SK-N-SH (cell line): ENCODE measurements around the gene PTPRD.

Source experiments
- TF ChIP-seq, protein P1 (sequence below): IDR thresholded peaks from 2 replicates; pipeline ENCODE4 v1.4.0; 2012; ENCODE audit warnings: low read depth
- TF ChIP-seq, protein P2 (sequence below): fragments of 150-350 bp; IDR thresholded peaks from 2 replicates; pipeline ENCODE4 v1.6.1; 2017; ENCODE audit warnings: antibody characterized with exemption, low read length, low read depth, borderline replicate concordance

DNA sequence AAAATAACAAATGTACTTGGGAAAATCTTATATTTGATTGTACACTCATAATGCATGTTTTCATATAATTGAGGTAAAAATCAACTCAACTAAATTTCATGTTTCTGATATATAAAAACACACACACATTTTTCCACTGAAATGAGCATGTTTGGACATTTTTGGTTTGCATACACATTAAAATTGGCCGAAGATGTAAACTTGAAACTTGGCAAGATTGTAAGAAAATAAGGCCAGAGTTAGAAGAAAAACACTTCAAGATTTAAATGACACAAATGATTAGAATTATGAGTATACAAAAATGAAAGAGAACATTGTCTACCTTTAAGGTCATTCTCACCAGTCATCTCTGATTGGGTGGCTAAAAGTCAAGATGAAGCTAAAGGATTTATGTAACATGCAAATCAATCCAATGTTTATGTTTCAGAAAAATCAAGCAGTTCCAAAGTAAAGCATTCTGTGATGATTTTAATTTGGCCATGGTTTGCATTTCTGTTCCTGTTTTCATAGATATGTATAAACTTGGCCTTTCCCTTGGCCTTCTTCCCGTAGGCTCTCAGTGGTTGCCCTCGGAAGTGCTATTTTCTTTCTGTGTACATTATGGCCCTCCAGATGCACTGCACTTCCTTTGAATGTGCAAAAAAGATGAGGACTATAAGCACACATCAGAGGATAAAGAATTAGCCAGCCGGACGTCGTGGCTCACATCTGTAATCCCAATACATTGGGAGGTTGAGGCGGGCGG is 1707.9 kb downstream of the PTPRD start:
- TF ChIP-seq, protein P1, sequence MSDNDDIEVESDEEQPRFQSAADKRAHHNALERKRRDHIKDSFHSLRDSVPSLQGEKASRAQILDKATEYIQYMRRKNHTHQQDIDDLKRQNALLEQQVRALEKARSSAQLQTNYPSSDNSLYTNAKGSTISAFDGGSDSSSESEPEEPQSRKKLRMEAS: no peak
- TF ChIP-seq, protein P2, sequence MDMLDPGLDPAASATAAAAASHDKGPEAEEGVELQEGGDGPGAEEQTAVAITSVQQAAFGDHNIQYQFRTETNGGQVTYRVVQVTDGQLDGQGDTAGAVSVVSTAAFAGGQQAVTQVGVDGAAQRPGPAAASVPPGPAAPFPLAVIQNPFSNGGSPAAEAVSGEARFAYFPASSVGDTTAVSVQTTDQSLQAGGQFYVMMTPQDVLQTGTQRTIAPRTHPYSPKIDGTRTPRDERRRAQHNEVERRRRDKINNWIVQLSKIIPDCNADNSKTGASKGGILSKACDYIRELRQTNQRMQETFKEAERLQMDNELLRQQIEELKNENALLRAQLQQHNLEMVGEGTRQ: no peak
